ENCODE data around the gene SRC. TPM values are rescaled to one million over a fixed set of nuclear protein-coding genes. Genes with fewer than 3 reads are reported as not detected.

SRC gene
- total and polyA plus RNA-seq, 2 donors: 4.4 to 14.5 TPM

DNA sequence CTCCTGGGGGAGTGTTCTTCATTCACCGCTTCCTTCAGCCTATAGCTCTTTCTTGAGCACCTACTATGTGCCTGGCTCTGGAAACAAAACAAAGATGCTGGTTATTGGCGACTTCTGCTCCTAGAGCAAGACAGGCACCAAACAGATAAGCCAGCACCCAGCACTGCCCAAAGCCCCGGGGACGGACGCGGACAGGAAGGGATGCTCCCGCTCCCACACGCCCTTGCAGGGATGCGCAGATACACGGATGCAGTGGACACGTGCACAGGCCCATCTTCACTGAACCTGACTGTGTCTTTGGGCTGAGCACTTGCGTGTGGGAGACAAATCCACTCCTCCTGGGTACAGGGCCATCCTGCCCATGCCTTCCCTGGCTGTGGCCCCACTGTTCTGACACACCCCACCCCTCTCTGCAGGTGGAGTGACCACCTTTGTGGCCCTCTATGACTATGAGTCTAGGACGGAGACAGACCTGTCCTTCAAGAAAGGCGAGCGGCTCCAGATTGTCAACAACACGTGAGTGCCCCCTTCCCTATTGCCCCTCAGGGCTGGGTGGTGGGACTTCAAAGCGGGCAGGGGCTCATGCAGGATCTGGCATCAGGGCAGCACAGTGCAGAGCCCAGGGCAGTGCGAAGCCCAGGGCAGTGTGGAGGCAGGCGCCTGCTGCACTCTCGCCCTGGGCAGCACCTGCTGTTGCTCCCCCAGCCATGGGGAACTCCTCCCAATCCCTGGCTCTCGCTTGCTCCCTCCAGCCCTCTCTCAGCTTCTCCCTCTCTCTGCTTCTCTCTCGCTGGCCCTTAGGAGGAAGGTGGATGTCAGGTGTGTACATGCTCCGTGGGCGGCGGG lies 39.9 kb downstream of the SRC start:
- Histone ChIP-seq H3K36me3 (ENCODE audit: control insufficient read depth in 2 of 2, insufficient read depth in 2 of 2, low read length in 1 of 2) (no peaks in the 10 kb centered on the region), H3K4me1 (ENCODE audit: control insufficient read depth in 2 of 2, insufficient read depth in 2 of 2, low read length in 2 of 2) (peaks cover 0 to 3% of the 10 kb centered on the region in 2 donors), H3K4me3 (ENCODE audit: low read length in 2 of 2) (no peak overlapping the region), H3K27me3 (ENCODE audit: control insufficient read depth in 2 of 2, insufficient read depth in 1 of 2, low read length in 1 of 2) (peaks cover 0 to 17% of the 10 kb centered on the region in 2 donors), H3K9me3 (ENCODE audit: control insufficient read depth in 2 of 2, insufficient read depth in 1 of 2, low read length in 1 of 2) (no peaks in the 10 kb centered on the region), H3K27ac (ENCODE audit: low read depth in 1 of 2, low read length in 1 of 2) (no peak overlapping the region)
- no peak for DNase-seq (ENCODE audit: low read depth in 6 of 9, low spot score in 9 of 9)
- 98% methylated on average over 25 of the region's 25 CpGs for WGBS

DNA sequence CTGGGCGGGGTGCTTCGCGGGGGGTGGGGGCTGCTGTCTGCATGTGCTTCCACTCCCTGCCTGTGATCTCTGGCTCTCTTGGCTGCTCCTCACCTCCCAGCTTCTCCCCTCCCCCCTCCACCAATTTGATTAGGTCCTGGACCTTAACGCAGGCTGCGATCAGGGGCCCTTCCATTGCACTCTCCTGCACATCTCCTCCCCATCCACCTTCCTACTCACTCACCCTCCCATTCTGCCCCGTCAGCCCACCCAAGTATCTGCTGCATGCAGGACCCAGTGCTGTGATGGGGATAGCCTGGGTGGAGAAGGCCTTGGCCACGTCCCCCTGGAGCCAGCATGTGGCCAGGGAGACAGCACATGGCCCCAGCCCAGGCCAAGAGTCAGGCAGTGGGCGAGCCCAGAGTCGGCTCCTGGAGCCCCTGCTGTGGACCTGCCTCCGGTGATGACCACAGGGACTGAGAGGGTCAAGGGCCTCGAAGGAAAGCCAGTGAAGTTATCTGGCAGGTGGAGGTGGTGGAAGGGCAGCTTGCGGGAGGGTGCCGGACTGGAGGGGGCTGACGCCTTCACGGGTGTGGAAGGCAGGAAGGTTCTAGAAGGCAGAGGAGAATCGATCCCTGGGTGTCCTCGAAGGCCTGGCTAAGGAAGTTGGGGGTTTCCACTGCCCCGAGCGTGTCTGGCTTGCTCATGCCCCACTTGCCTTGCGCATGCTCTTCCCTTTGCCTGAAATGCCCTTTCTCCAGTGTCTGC lies 40.7 kb downstream of the SRC start:
- no peak overlapping the region for H3K27ac ChIP-seq (ENCODE audit: low read depth in 1 of 2, low read length in 1 of 2)
- no peaks in the 10 kb centered on the region for H3K36me3 ChIP-seq (ENCODE audit: control insufficient read depth in 2 of 2, insufficient read depth in 2 of 2, low read length in 1 of 2)
- H3K27me3 ChIP-seq (ENCODE audit: control insufficient read depth in 2 of 2, insufficient read depth in 1 of 2, low read length in 1 of 2): peaks cover 0 to 17% of the 10 kb centered on the region in 2 donors
- no peak for DNase-seq (ENCODE audit: low read depth in 6 of 9, low spot score in 9 of 9)
- H3K4me1 ChIP-seq (ENCODE audit: control insufficient read depth in 2 of 2, insufficient read depth in 2 of 2, low read length in 2 of 2): peaks cover 0 to 3% of the 10 kb centered on the region in 2 donors
- WGBS: 98% methylated on average over 20 of the region's 20 CpGs
- no peak overlapping the region for H3K4me3 ChIP-seq (ENCODE audit: low read length in 2 of 2)
- no peaks in the 10 kb centered on the region for H3K9me3 ChIP-seq (ENCODE audit: control insufficient read depth in 2 of 2, insufficient read depth in 1 of 2, low read length in 1 of 2)

GRCh38 chr20:37387519-37388269 lies 41.8 kb downstream of the SRC start:
- H3K27me3 ChIP-seq (ENCODE audit: control insufficient read depth in 2 of 2, insufficient read depth in 1 of 2, low read length in 1 of 2): peaks cover 0 to 17% of the 10 kb centered on the region in 2 donors
- no peak overlapping the region for H3K4me3 ChIP-seq (ENCODE audit: low read length in 2 of 2)
- H3K4me1 ChIP-seq (ENCODE audit: control insufficient read depth in 2 of 2, insufficient read depth in 2 of 2, low read length in 2 of 2): peaks cover 0 to 3% of the 10 kb centered on the region in 2 donors
- H3K36me3 ChIP-seq (ENCODE audit: control insufficient read depth in 2 of 2, insufficient read depth in 2 of 2, low read length in 1 of 2): no peaks in the 10 kb centered on the region
- WGBS: 98% methylated on average over 13 of the region's 13 CpGs
- no peak overlapping the region for H3K27ac ChIP-seq (ENCODE audit: low read depth in 1 of 2, low read length in 1 of 2)
- DNase-seq (ENCODE audit: low read depth in 6 of 9, low spot score in 9 of 9): no peak
- no peaks in the 10 kb centered on the region for H3K9me3 ChIP-seq (ENCODE audit: control insufficient read depth in 2 of 2, insufficient read depth in 1 of 2, low read length in 1 of 2)

DNA sequence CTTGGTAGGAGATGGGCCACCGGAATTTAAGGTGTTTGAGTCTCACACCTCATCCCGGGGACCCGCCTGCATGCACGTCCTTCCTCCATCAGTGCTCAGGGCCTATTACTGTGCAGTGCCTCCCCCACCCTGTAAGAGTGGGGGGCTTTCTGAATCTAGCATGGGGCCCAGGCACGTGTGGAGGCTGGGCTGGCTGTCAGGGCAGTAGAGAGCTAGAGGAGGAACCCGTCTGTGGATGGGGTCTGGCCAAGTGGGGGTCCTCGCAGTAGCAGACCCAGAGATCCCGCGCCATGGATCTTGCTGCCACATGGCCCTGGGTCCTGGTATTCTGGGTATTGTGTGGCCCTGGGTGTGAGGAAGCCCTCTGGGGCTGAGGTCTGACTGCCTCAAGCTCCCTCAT lies 42.9 kb downstream of the SRC start:
- WGBS: 97% methylated on average over 9 of the region's 9 CpGs
- Histone ChIP-seq H3K9me3 (ENCODE audit: control insufficient read depth in 2 of 2, insufficient read depth in 1 of 2, low read length in 1 of 2) (no peaks in the 10 kb centered on the region), H3K36me3 (ENCODE audit: control insufficient read depth in 2 of 2, insufficient read depth in 2 of 2, low read length in 1 of 2) (no peaks in the 10 kb centered on the region), H3K27ac (ENCODE audit: low read depth in 1 of 2, low read length in 1 of 2) (no peak overlapping the region), H3K4me1 (ENCODE audit: control insufficient read depth in 2 of 2, insufficient read depth in 2 of 2, low read length in 2 of 2) (peaks cover 0 to 3% of the 10 kb centered on the region in 2 donors), H3K4me3 (ENCODE audit: low read length in 2 of 2) (no peak overlapping the region), H3K27me3 (ENCODE audit: control insufficient read depth in 2 of 2, insufficient read depth in 1 of 2, low read length in 1 of 2) (peaks cover 0 to 9% of the 10 kb centered on the region in 2 donors)
- no peak for DNase-seq (ENCODE audit: low read depth in 6 of 9, low spot score in 9 of 9)

DNA sequence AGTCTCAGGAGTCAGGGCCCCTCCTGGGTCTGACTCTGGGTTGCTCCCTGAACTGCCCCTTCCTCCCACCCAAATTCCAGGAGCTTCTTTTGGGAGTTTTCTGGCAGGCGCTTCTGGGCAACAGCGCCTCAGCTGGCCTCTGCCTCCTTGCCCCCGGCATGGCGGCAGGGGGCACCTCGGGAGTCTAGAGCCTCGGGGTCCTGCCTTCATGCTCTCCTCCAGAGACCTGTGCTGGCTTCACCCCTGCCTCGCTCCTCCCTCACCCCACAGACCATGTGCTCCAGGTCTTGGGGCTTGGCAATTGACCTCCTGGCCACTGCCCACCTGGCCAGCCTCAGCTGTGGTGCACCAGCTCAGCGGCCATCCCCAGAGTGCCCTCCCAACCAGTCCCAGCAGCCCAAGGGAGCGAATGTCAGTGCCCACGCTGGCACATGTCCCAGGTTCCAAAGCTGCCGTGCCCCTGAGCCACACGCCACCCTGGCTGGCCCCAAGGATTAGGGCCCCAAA lies 43.4 kb downstream of the SRC start:
- H3K4me3 ChIP-seq (ENCODE audit: low read length in 2 of 2): no peak overlapping the region
- H3K36me3 ChIP-seq (ENCODE audit: control insufficient read depth in 2 of 2, insufficient read depth in 2 of 2, low read length in 1 of 2): no peaks in the 10 kb centered on the region
- WGBS: 99% methylated on average over 12 of the region's 12 CpGs
- no peak for DNase-seq (ENCODE audit: low read depth in 6 of 9, low spot score in 9 of 9)
- H3K9me3 ChIP-seq (ENCODE audit: control insufficient read depth in 2 of 2, insufficient read depth in 1 of 2, low read length in 1 of 2): no peaks in the 10 kb centered on the region
- H3K27me3 ChIP-seq (ENCODE audit: control insufficient read depth in 2 of 2, insufficient read depth in 1 of 2, low read length in 1 of 2): peaks cover 0 to 7% of the 10 kb centered on the region in 2 donors
- no peak overlapping the region for H3K27ac ChIP-seq (ENCODE audit: low read depth in 1 of 2, low read length in 1 of 2)
- H3K4me1 ChIP-seq (ENCODE audit: control insufficient read depth in 2 of 2, insufficient read depth in 2 of 2, low read length in 2 of 2): peaks cover 0 to 6% of the 10 kb centered on the region in 2 donors

DNA sequence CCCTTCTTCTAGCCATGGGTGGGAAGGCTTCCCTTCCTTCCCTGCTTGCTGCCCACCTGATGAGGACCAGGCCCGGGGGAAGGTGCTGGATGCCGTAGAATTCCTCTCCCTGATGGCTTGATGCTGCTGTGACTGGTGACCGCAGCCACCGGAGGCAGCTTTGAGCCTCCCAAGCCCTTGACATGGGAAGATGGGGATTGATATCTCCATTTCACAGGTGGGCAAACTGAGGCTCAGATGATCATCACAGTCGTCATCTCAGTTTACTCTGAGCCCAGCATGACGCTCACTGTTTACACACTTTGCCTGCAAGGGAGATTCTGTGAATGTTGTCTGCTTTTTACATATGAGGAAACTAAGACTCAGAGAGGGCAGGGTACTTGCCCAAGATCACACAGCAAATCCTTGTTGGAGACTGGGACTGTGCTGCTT lies 43.9 kb downstream of the SRC start:
- 96% methylated on average over 6 of the region's 6 CpGs for WGBS
- H3K4me3 ChIP-seq (ENCODE audit: low read length in 2 of 2): no peak overlapping the region
- H3K27me3 ChIP-seq (ENCODE audit: control insufficient read depth in 2 of 2, insufficient read depth in 1 of 2, low read length in 1 of 2): peaks cover 0 to 5% of the 10 kb centered on the region in 2 donors
- no peaks in the 10 kb centered on the region for H3K9me3 ChIP-seq (ENCODE audit: control insufficient read depth in 2 of 2, insufficient read depth in 1 of 2, low read length in 1 of 2)
- H3K4me1 ChIP-seq (ENCODE audit: control insufficient read depth in 2 of 2, insufficient read depth in 2 of 2, low read length in 2 of 2): peaks cover 0 to 10% of the 10 kb centered on the region in 2 donors
- no peaks in the 10 kb centered on the region for H3K36me3 ChIP-seq (ENCODE audit: control insufficient read depth in 2 of 2, insufficient read depth in 2 of 2, low read length in 1 of 2)
- no peak overlapping the region for H3K27ac ChIP-seq (ENCODE audit: low read depth in 1 of 2, low read length in 1 of 2)
- DNase-seq (ENCODE audit: low read depth in 6 of 9, low spot score in 9 of 9): no peak

- no peaks in the 10 kb centered on the region for H3K9me3 ChIP-seq (ENCODE audit: control insufficient read depth in 2 of 2, insufficient read depth in 1 of 2, low read length in 1 of 2)
- no peak for DNase-seq (ENCODE audit: low read depth in 6 of 9, low spot score in 9 of 9)
- peaks cover 0 to 15% of the 10 kb centered on the region in 2 donors for H3K4me1 ChIP-seq (ENCODE audit: control insufficient read depth in 2 of 2, insufficient read depth in 2 of 2, low read length in 2 of 2)
- H3K27me3 ChIP-seq (ENCODE audit: control insufficient read depth in 2 of 2, insufficient read depth in 1 of 2, low read length in 1 of 2): peaks cover 0 to 4% of the 10 kb centered on the region in 2 donors
- 98% methylated on average over 9 of the region's 9 CpGs for WGBS
- H3K4me3 ChIP-seq (ENCODE audit: low read length in 2 of 2): no peak overlapping the region
- no peak overlapping the region for H3K27ac ChIP-seq (ENCODE audit: low read depth in 1 of 2, low read length in 1 of 2)
- H3K36me3 ChIP-seq (ENCODE audit: control insufficient read depth in 2 of 2, insufficient read depth in 2 of 2, low read length in 1 of 2): no peaks in the 10 kb centered on the region
Measured at GRCh38 chr20:37390503-37390890, 44.6 kb downstream of the SRC start.

GRCh38 chr20:37390891-37391525 lies 45.1 kb downstream of the SRC start:
- Histone ChIP-seq H3K36me3 (ENCODE audit: control insufficient read depth in 2 of 2, insufficient read depth in 2 of 2, low read length in 1 of 2) (no peaks in the 10 kb centered on the region), H3K27ac (ENCODE audit: low read depth in 1 of 2, low read length in 1 of 2) (no peak overlapping the region), H3K27me3 (ENCODE audit: control insufficient read depth in 2 of 2, insufficient read depth in 1 of 2, low read length in 1 of 2) (no peaks in the 10 kb centered on the region), H3K4me1 (ENCODE audit: control insufficient read depth in 2 of 2, insufficient read depth in 2 of 2, low read length in 2 of 2) (peaks cover 0 to 20% of the 10 kb centered on the region in 2 donors), H3K4me3 (ENCODE audit: low read length in 2 of 2) (no peak overlapping the region), H3K9me3 (ENCODE audit: control insufficient read depth in 2 of 2, insufficient read depth in 1 of 2, low read length in 1 of 2) (no peaks in the 10 kb centered on the region)
- DNase-seq (ENCODE audit: low read depth in 6 of 9, low spot score in 9 of 9): no peak
- 95% methylated on average over 12 of the region's 12 CpGs for WGBS

Measured in thymus (tissue), 11 donors.